Vagina (tissue), 2 donors: ENCODE results near the gene FAM78A. TPM values are rescaled to one million over a fixed set of nuclear protein-coding genes. Genes with fewer than 3 reads are reported as not detected.

ENCODE experiments used
- DNase-seq, 2 donors: peaks; one replicate each; pipeline ENCODE4 v3.0.0-alpha.2; 2017; ENCODE audit errors: extremely low spot score in 2 of 2
- H3K27ac ChIP-seq: fragments of 200-600 bp; sonication (generic); one replicate; pipeline ENCODE4 v1.5.1; 2019
- H3K27me3 ChIP-seq: fragments of 200-600 bp; sonication (generic); one replicate; pipeline ENCODE4 v1.5.1; 2019
- H3K36me3 ChIP-seq, 2 donors: fragments of 200-600 bp; sonication (generic); one replicate each; pipeline ENCODE4 v1.5.1; 2017 to 2019
- H3K4me1 ChIP-seq: fragments of 200-600 bp; sonication (generic); one replicate; pipeline ENCODE4 v1.5.1; 2019
- H3K4me3 ChIP-seq, 2 donors: fragments of 200-600 bp; sonication (generic); 1 replicate in 1 of 2; 2 replicates in 1 of 2; pipeline ENCODE4 v1.5.1; 2016 to 2019
- H3K9me3 ChIP-seq: fragments of 200-600 bp; sonication (generic); one replicate; pipeline ENCODE4 v1.5.1; 2019
- CTCF ChIP-seq, 3 experiments: fragments of 450-650 bp in 2 of 3; fragments of 200-600 bp in 1 of 3; sonication (generic) in 1 of 3; IDR thresholded peaks; one replicate each; pipeline ENCODE4 v1.5.1; 2017 to 2019; ENCODE audit warnings: antibody characterized with exemption in 3 of 3, mild to moderate bottlenecking in 2 of 3, moderate library complexity in 2 of 3
- POLR2A ChIP-seq, 2 donors: fragments of 450-650 bp; IDR thresholded peaks; one replicate each; pipeline ENCODE4 v1.6.1; 2017; ENCODE audit warnings: antibody characterized with exemption in 2 of 2, mild to moderate bottlenecking in 2 of 2, moderate library complexity in 2 of 2
- POLR2AphosphoS5 ChIP-seq, 2 donors: sonication (generic); formaldehyde crosslinking; IDR thresholded peaks; one replicate each; pipeline ENCODE4 v1.9.0; 2017; ENCODE audit warnings: antibody characterized with exemption in 2 of 2, mild to moderate bottlenecking in 2 of 2, low read depth in 1 of 2; ENCODE audit not compliant: insufficient read depth in 1 of 2
- intact Hi-C: fragments of 100-400 bp; cut with DNase I; formaldehyde crosslinking; loops from one replicate; pipeline ENCODE4 v1.15.1; 2023
- total RNA-seq: library from RNA; depleted of rRNA; stranded (reverse); fragments of >200 nt; gene quantifications from one replicate; pipeline ENCODE4 v1.2.3, GENCODE V29; 2016

FAM78A gene
- total RNA-seq: 2.5 TPM

GRCh38 chr9:131276094-131276888, at the start of gene FAM78A:
Gene FAM78A, minus strand, starts transcription at chr9:131276510. Its CDS starts 331 bp downstream, at chr9:131276179.
- H3K9me3 ChIP-seq: no peaks in the 10 kb centered on the region
- intact Hi-C loops: no loop called here
- no peak for DNase-seq
- TF ChIP-seq POLR2AphosphoS5 (IDR thresholded peaks at IDR 0.05; ENCODE audit: insufficient read depth in 1 of 2, low read depth in 1 of 2): no peak
- no peak for TF ChIP-seq POLR2A (IDR thresholded peaks at IDR 0.05)
- TF ChIP-seq CTCF (IDR thresholded peaks at IDR 0.05): no peak
- peak within 1 kb of the TSS; percentile 64 to 71 for H3K4me3 ChIP-seq
- no peaks in the 10 kb centered on the region for H3K27me3 ChIP-seq
- H3K27ac ChIP-seq: peak within 1 kb of the TSS; percentile 58
- no peaks in the 10 kb centered on the region for H3K36me3 ChIP-seq
- H3K4me1 ChIP-seq: no peaks in the 10 kb centered on the region

GRCh38 chr9:131324736-131325679, 48.7 kb upstream of the FAM78A start:
- intact Hi-C loops: no loop called here
- Histone ChIP-seq H3K4me1 (no peaks in the 10 kb centered on the region), H3K9me3 (no peaks in the 10 kb centered on the region), H3K27me3 (no peaks in the 10 kb centered on the region), H3K4me3 (no peak overlapping the region), H3K36me3 (no peaks in the 10 kb centered on the region), H3K27ac (no peak overlapping the region)
- no peak for DNase-seq
- TF ChIP-seq POLR2AphosphoS5 (IDR thresholded peaks at IDR 0.05; ENCODE audit: insufficient read depth in 1 of 2, low read depth in 1 of 2): no peak
- TF ChIP-seq POLR2A (IDR thresholded peaks at IDR 0.05): no peak
- no peak for TF ChIP-seq CTCF (IDR thresholded peaks at IDR 0.05)

- Histone ChIP-seq H3K4me3 (no peak overlapping the region), H3K36me3 (no peaks in the 10 kb centered on the region), H3K9me3 (no peaks in the 10 kb centered on the region), H3K4me1 (no peaks in the 10 kb centered on the region), H3K27ac (no peak overlapping the region), H3K27me3 (no peaks in the 10 kb centered on the region)
- intact Hi-C loops: no loop called here
- TF ChIP-seq POLR2A (IDR thresholded peaks at IDR 0.05) (no peak), POLR2AphosphoS5 (IDR thresholded peaks at IDR 0.05; ENCODE audit: insufficient read depth in 1 of 2, low read depth in 1 of 2) (no peak), CTCF (IDR thresholded peaks at IDR 0.05) (no peak)
- DNase-seq: no peak
Observed at GRCh38 chr9:131323629-131324028, 47.3 kb upstream of the FAM78A start.

DNA sequence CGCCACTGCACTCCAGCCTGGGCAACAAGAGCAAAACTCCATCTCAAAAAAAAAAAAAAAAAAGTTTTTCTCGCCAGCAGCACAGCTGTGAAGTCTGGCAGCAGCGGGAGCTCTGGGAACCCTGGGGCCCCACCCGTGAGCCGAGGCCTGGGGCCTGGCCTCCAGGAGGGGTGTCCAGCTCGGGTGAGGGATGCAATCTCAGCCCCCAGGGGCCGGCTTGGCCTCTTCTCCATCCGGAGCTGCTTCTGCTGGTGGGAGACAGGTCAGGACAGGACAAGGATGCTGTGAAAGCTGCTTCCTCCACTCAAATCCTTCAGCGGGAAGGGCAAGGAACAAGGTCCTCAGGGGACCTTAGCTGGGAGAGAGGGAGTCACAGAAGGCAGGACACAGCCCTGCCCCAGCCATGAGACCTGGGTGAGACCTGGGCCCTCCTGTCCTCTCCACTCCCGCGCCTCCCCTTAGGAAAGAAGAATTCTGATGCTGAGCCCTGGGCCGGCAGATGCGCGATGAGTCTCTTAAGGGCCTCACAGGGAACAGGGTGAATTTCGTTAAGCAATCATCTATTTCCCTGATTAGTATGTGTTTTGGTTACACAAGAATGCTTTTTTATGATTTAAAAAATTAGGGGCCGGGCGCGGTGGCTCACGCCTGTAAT, 43.8 kb upstream of the FAM78A start:
- no peaks in the 10 kb centered on the region for H3K36me3 ChIP-seq
- intact Hi-C loops: no loop called here
- no peak for TF ChIP-seq CTCF (IDR thresholded peaks at IDR 0.05)
- no peak for TF ChIP-seq POLR2AphosphoS5 (IDR thresholded peaks at IDR 0.05; ENCODE audit: insufficient read depth in 1 of 2, low read depth in 1 of 2)
- no peak for TF ChIP-seq POLR2A (IDR thresholded peaks at IDR 0.05)
- DNase-seq: no peak
- no peaks in the 10 kb centered on the region for H3K27me3 ChIP-seq
- H3K9me3 ChIP-seq: no peaks in the 10 kb centered on the region
- H3K4me1 ChIP-seq: peaks cover 9% of the 10 kb centered on the region
- no peak overlapping the region for H3K4me3 ChIP-seq
- peak overlapping the region; percentile 29 for H3K27ac ChIP-seq
